ENCODE data around the gene TSPEAR.

DNA sequence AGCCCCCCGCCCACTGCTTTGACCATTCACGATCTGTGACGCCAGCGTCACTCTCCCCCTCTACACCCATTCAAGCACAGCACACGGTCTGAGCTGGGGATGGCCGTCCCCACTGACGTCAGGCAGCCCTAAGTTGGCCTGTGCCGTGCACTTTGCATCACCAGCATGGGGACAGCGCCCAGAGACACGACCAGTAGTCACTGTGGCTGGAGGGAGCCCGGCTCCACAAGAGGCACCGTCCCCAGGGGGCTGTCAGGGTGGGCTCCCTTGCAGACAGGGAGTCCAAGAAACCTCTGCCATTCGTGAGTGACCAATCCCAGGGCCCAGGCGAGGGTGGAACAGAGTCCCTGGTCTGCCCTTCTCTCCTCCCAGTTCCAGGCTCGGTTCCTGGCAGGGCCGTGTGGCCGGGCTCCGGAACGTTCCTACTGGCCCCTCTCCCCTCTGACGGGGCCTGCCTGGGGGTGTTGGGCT lies 97.2 kb downstream of the TSPEAR start:
- no peak for TF ChIP-seq POLR2A (IDR thresholded peaks at IDR 0.05)
- TF ChIP-seq, protein P1, sequence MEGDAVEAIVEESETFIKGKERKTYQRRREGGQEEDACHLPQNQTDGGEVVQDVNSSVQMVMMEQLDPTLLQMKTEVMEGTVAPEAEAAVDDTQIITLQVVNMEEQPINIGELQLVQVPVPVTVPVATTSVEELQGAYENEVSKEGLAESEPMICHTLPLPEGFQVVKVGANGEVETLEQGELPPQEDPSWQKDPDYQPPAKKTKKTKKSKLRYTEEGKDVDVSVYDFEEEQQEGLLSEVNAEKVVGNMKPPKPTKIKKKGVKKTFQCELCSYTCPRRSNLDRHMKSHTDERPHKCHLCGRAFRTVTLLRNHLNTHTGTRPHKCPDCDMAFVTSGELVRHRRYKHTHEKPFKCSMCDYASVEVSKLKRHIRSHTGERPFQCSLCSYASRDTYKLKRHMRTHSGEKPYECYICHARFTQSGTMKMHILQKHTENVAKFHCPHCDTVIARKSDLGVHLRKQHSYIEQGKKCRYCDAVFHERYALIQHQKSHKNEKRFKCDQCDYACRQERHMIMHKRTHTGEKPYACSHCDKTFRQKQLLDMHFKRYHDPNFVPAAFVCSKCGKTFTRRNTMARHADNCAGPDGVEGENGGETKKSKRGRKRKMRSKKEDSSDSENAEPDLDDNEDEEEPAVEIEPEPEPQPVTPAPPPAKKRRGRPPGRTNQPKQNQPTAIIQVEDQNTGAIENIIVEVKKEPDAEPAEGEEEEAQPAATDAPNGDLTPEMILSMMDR (IDR thresholded peaks at IDR 0.05): no peak

Data from right lobe of liver (tissue), 4 donors.